Measurements from ENCODE around the gene ULBP1.

GRCh38 chr6:150004101-150004782, 40.5 kb downstream of the ULBP1 start:
- TF ChIP-seq POLR2A (IDR thresholded peaks at IDR 0.05) (no peak), CTCF (IDR thresholded peaks at IDR 0.05) (no peak), POLR2AphosphoS5 (IDR thresholded peaks at IDR 0.05) (no peak)
